HepG2 (cell line): ENCODE measurements around the gene HIC1. TPM values are rescaled to one million over a fixed set of nuclear protein-coding genes. Genes with fewer than 3 reads are reported as not detected.

ENCODE experiments used
- AHDC1 ChIP-seq: sonication (generic); formaldehyde crosslinking; IDR thresholded peaks from 2 replicates; pipeline ENCODE4 v1.5.1; 2020; ENCODE audit warnings: mild to moderate bottlenecking, missing genetic modification reagents, borderline replicate concordance
- ATF1 ChIP-seq: IDR thresholded peaks from 2 replicates; pipeline ENCODE4 v1.6.1; 2016; ENCODE audit warnings: mild to moderate bottlenecking, control low read depth
- ATF3 ChIP-seq: sonication (generic); formaldehyde crosslinking; IDR thresholded peaks from 2 replicates; pipeline ENCODE4 v1.4.0; 2020; ENCODE audit warnings: missing genetic modification reagents
- ATF7 ChIP-seq, 2 experiments: fragments of 450-650 bp in 1 of 2; sonication (generic) in 1 of 2; formaldehyde crosslinking in 1 of 2; IDR thresholded peaks; 2 replicates each; pipeline versions ENCODE4 v1.4.0 to v1.6.1; 2016 to 2020; ENCODE audit warnings: antibody characterized with exemption in 1 of 2, mild to moderate bottlenecking in 1 of 2, missing genetic modification reagents in 1 of 2
- JUND ChIP-seq: sonication (generic); formaldehyde crosslinking; IDR thresholded peaks from 2 replicates; pipeline ENCODE4 v1.8.0; 2022; ENCODE audit warnings: mild to moderate bottlenecking, missing genetic modification reagents
- NR2C2 ChIP-seq: sonication (generic); formaldehyde crosslinking; IDR thresholded peaks from 2 replicates; pipeline ENCODE4 v1.4.0; 2020; ENCODE audit warnings: missing genetic modification reagents, mild to moderate bottlenecking, moderate library complexity, borderline replicate concordance
- POLR2AphosphoS5 ChIP-seq: IDR thresholded peaks from 2 replicates; pipeline ENCODE4 v1.6.1; 2012; ENCODE audit warnings: low read depth, low read length
- SUZ12 ChIP-seq: fragments of 150-350 bp; IDR thresholded peaks from 2 replicates; pipeline ENCODE4 v1.6.1; 2014; ENCODE audit warnings: low read depth, low read length
- ZBTB21 ChIP-seq: sonication (generic); formaldehyde crosslinking; IDR thresholded peaks from 2 replicates; pipeline ENCODE4 v1.4.0; 2020; ENCODE audit warnings: missing genetic modification reagents
- ZNF318 ChIP-seq: sonication (generic); formaldehyde crosslinking; IDR thresholded peaks from 2 replicates; pipeline ENCODE4 v1.4.0; 2020; ENCODE audit warnings: mild to moderate bottlenecking, missing genetic modification reagents
- ZNF512 ChIP-seq: sonication (generic); formaldehyde crosslinking; IDR thresholded peaks from 2 replicates; pipeline ENCODE4 v1.4.0; 2020; ENCODE audit warnings: mild to moderate bottlenecking, missing genetic modification reagents
- ZNF724P ChIP-seq: sonication (generic); formaldehyde crosslinking; IDR thresholded peaks from 2 replicates; pipeline ENCODE4 v1.8.0; 2022; ENCODE audit warnings: missing genetic modification reagents, borderline replicate concordance
- polyA plus RNA-seq, 8 experiments: library from polyadenylated mRNA; depleted of rRNA in 3 of 8; stranded (reverse) in 7 of 8; unstranded in 1 of 8; fragments of >200 nt; fragmentation: Illumina TruSeq in 4 of 8; extraction: Trizol in 4 of 8; gene quantifications; 2 replicates each; pipeline versions ENCODE4 v1.2.1 to v1.2.3, GENCODE V29; 2011 to 2016; ENCODE audit warnings: low read depth in 4 of 8, missing spikeins in 1 of 8, mixed read lengths in 1 of 8; ENCODE audit not compliant: insufficient read depth in 1 of 8
- total RNA-seq, 5 experiments: library from RNA; depleted of rRNA; stranded (reverse); fragments of >200 nt; fragmentation: Illumina TruSeq; extraction: Trizol; gene quantifications; 2 replicates each; pipeline ENCODE4 v1.2.3, GENCODE V29; 2016; ENCODE audit warnings: low read depth in 1 of 5

HIC1 gene
- total and polyA plus RNA-seq, 2 of the 13 experiments (the other 11 are each of a cell fraction or from before 2014, with no cell fraction given) = 0.04 to 0.31 TPM

GRCh38 chr17:2029911-2030778, 24.8 kb upstream of the HIC1 start, which contains the start of gene DPH1 (continued):
- no peak for TF ChIP-seq AHDC1
- TF ChIP-seq ATF1 = no peak
- TF ChIP-seq ZNF318 (CRISPR knock-in tag) = no peak
- TF ChIP-seq NR2C2 (CRISPR knock-in tag) = peak; percentile 75
- no peak for TF ChIP-seq JUND (CRISPR knock-in tag)
- TF ChIP-seq POLR2AphosphoS5 = peak; percentile 71
- TF ChIP-seq SUZ12 = no peak
- no peak for TF ChIP-seq ZNF512
- 0 out of 2 replicates have a peak, but pooled peaks have one; percentile 43 for TF ChIP-seq ATF3
- TF ChIP-seq ZNF724P (CRISPR knock-in tag) = 0 out of 2 replicates have a peak, but pooled peaks have one; percentile 74
- no peak for TF ChIP-seq ATF7 (IDR thresholded peaks at IDR 0.05)
- TF ChIP-seq ATF7 (CRISPR knock-in tag; IDR thresholded peaks at IDR 0.05) = peak; percentile 14; the same call in 1 of the 2 replicates
- TF ChIP-seq ZBTB21 = no peak
